SK-N-MC (cell line): Measurements from ENCODE around the gene HCN1.

Experiments used
- DNase-seq: peaks from one replicate; pipeline ENCODE4 v3.0.0-alpha.2; 2011; ENCODE audit warnings: low read depth, low spot score
- H3K27ac ChIP-seq: fragments of 200-600 bp; sonication (generic); 2 replicates; pipeline ENCODE4 v1.5.1; 2016; ENCODE audit warnings: mixed run types
- H3K36me3 ChIP-seq: fragments of 200-600 bp; sonication (generic); 2 replicates; pipeline ENCODE4 v1.6.1; 2017; ENCODE audit warnings: antibody characterized with exemption, low read length, mixed read lengths; ENCODE audit not compliant: insufficient read depth
- H3K4me3 ChIP-seq: fragments of 200-600 bp; sonication (generic); 2 replicates; pipeline ENCODE4 v1.5.1; 2016
- H3K9ac ChIP-seq: fragments of 200-600 bp; sonication (generic); 2 replicates; pipeline ENCODE4 v1.8.0; 2017; ENCODE audit warnings: mixed run types, mixed read lengths; ENCODE audit not compliant: insufficient read length
- H3K9me3 ChIP-seq: fragments of 200-600 bp; sonication (generic); 2 replicates; pipeline ENCODE4 v1.6.1; 2017; ENCODE audit warnings: low read depth, mild to moderate bottlenecking, antibody characterized with exemption, low read length, moderate library complexity, mixed read lengths
- EZH2 ChIP-seq: fragments of 200-600 bp; sonication (generic); IDR thresholded peaks from one replicate; pipeline ENCODE4 v1.6.1; 2017; ENCODE audit warnings: antibody characterized with exemption
- FOXP2 ChIP-seq: optimal IDR thresholded peaks from 2 replicates; pipeline ENCODE3; 2011; ENCODE audit warnings: mild to moderate bottlenecking, moderate library complexity; ENCODE audit not compliant: insufficient read depth; ENCODE audit errors: extremely low read length, control extremely low read depth
- POLR2AphosphoS5 ChIP-seq: IDR thresholded peaks from 2 replicates; pipeline ENCODE4 v1.6.1; 2012; ENCODE audit warnings: mild to moderate bottlenecking, low read depth, low read length, borderline replicate concordance

HCN1 gene

GRCh38 chr5:45252978-45253377 lies 443.2 kb downstream of the HCN1 start:
- Histone ChIP-seq H3K9ac (no peak overlapping the region), H3K9me3 (no peaks in the 10 kb centered on the region), H3K36me3 (no peaks in the 10 kb centered on the region), H3K27ac (no peak overlapping the region), H3K4me3 (no peak overlapping the region)
- no peak for TF ChIP-seq POLR2AphosphoS5
- TF ChIP-seq EZH2 = no peak
- TF ChIP-seq FOXP2 = no peak
- DNase-seq = no peak

- Histone ChIP-seq H3K9me3 (no peaks in the 10 kb centered on the region), H3K27ac (no peak overlapping the region)
- no peak for TF ChIP-seq POLR2AphosphoS5
- no peak for TF ChIP-seq FOXP2
- TF ChIP-seq EZH2 = no peak
These were observed 443.6 kb downstream of the HCN1 start for GRCh38 chr5:45252541-45252940.

GRCh38 chr5:45225571-45226031 lies 470.6 kb downstream of the HCN1 start:
- H3K27ac ChIP-seq = no peak overlapping the region
- no peaks in the 10 kb centered on the region for H3K36me3 ChIP-seq
- no peaks in the 10 kb centered on the region for H3K9me3 ChIP-seq
- H3K4me3 ChIP-seq = no peak overlapping the region
- no peak for DNase-seq
- no peak for TF ChIP-seq FOXP2
- TF ChIP-seq EZH2 = no peak
- no peak for TF ChIP-seq POLR2AphosphoS5
- H3K9ac ChIP-seq = no peak overlapping the region

More at GRCh38 chr5:45252541-45252940, 443.6 kb downstream of the HCN1 start:
- Histone ChIP-seq H3K36me3 (no peaks in the 10 kb centered on the region), H3K4me3 (no peak overlapping the region), H3K9ac (no peak overlapping the region)
- DNase-seq = no peak

GRCh38 chr5:45205403-45205961 lies 490.7 kb downstream of the HCN1 start:
- no peaks in the 10 kb centered on the region for H3K9me3 ChIP-seq
- no peak overlapping the region for H3K9ac ChIP-seq
- H3K27ac ChIP-seq = no peak overlapping the region
- no peak overlapping the region for H3K4me3 ChIP-seq
- no peak for DNase-seq
- TF ChIP-seq EZH2 = no peak
- no peak for TF ChIP-seq FOXP2
- no peak for TF ChIP-seq POLR2AphosphoS5
- H3K36me3 ChIP-seq = no peaks in the 10 kb centered on the region
